ENCODE data around the gene ALDH3B1. TPM values are rescaled to one million over a fixed set of nuclear protein-coding genes. Genes with fewer than 3 reads are reported as not detected.

ALDH3B1 gene
- total and polyA plus RNA-seq, 9 of the 15 experiments (the other 6 are each of a cell fraction or from before 2014, with no cell fraction given): 0.01 to 0.35 (median 0.07) TPM; not detected in 2

DNA sequence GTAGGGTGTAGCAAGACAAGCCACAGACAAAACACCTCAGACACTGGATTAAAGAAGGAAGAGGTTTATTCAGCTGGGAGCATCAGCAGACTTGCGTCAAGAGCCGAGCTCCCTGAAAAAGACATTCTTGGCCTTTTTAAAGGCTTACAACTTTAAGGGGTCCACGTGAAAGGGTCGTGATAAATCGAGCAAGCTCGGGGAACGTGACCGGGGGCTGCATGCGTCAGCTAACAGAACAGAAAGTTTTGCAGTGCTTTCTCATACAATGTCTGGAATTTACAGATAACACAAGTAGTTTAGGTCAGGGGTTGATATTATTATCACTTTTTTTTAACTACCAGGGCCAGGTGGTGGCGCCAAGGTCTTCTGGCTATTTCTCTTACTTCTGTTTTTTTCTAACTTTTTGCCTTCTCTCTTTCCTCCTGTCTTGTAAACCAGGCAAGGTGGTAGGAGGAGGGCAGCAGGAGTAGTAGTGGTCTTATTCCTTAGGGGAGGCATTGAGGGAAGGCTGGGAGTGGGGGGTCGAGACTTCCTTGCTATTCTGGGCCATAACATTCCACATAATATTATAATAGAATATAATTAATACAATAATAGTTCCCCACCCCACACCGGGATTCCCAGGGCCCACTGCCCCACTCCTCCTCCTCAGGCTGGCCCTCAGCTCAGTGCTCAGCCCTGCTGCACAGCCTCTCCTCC is 587 bp upstream of the ALDH3B1 start (continued):
- TF ChIP-seq ZBTB33 (CRISPR knock-in tag; IDR thresholded peaks at IDR 0.05) (peak; percentile 51; the same call in 1 of the 2 replicates), EWSR1 (IDR thresholded peaks at IDR 0.05; ENCODE audit: borderline replicate concordance, low read depth, partially characterized antibody) (no peak), ATF7 (IDR thresholded peaks at IDR 0.05) (peak; percentile 51; the same call in 1 of the 2 replicates), ARID1B (IDR thresholded peaks at IDR 0.05) (peak; percentile 91), MYC (IDR thresholded peaks at IDR 0.05; ENCODE audit: low read depth, low read length) (peak; percentile 48; the same call in 1 of the 2 replicates), MYC (CRISPR knock-in tag; IDR thresholded peaks at IDR 0.05; ENCODE audit: borderline replicate concordance, low read depth) (no peak), ZNF232 (CRISPR knock-in tag; IDR thresholded peaks at IDR 0.05) (0 out of 2 replicates have a peak, but pooled peaks have one; percentile 27), ZBTB2 (IDR thresholded peaks at IDR 0.05) (peak; percentile 13; the same call in 1 of the 2 replicates), NCOR1 (IDR thresholded peaks at IDR 0.05) (peak; percentile 82), HDAC1 (IDR thresholded peaks at IDR 0.05) (peak in 1 of 2 experiments; percentile 71; a peak in 2 of 4 replicates), NCOA2 (IDR thresholded peaks at IDR 0.05; ENCODE audit: partially characterized antibody in 2 of 2) (no peak), NFE2 (IDR thresholded peaks at IDR 0.05; ENCODE audit: low read depth) (peak; percentile 56; the same call in 1 of the 2 replicates), GATA2 (CRISPR knock-in tag; IDR thresholded peaks at IDR 0.05) (peak; percentile 38; the same call in 1 of the 2 replicates), TCF3 (CRISPR knock-in tag; IDR thresholded peaks at IDR 0.05) (peak; percentile 86), SOX6 (IDR thresholded peaks at IDR 0.05) (peak; percentile 87), ARHGAP35 (IDR thresholded peaks at IDR 0.05; ENCODE audit: partially characterized antibody) (no peak)
- TF ChIP-seq, protein P1, sequence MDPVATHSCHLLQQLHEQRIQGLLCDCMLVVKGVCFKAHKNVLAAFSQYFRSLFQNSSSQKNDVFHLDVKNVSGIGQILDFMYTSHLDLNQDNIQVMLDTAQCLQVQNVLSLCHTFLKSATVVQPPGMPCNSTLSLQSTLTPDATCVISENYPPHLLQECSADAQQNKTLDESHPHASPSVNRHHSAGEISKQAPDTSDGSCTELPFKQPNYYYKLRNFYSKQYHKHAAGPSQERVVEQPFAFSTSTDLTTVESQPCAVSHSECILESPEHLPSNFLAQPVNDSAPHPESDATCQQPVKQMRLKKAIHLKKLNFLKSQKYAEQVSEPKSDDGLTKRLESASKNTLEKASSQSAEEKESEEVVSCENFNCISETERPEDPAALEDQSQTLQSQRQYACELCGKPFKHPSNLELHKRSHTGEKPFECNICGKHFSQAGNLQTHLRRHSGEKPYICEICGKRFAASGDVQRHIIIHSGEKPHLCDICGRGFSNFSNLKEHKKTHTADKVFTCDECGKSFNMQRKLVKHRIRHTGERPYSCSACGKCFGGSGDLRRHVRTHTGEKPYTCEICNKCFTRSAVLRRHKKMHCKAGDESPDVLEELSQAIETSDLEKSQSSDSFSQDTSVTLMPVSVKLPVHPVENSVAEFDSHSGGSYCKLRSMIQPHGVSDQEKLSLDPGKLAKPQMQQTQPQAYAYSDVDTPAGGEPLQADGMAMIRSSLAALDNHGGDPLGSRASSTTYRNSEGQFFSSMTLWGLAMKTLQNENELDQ (CRISPR knock-in tag; IDR thresholded peaks at IDR 0.05; ENCODE audit: borderline replicate concordance): 0 out of 2 replicates have a peak, but pooled peaks have one; percentile 74
- TF ChIP-seq, protein P2, sequence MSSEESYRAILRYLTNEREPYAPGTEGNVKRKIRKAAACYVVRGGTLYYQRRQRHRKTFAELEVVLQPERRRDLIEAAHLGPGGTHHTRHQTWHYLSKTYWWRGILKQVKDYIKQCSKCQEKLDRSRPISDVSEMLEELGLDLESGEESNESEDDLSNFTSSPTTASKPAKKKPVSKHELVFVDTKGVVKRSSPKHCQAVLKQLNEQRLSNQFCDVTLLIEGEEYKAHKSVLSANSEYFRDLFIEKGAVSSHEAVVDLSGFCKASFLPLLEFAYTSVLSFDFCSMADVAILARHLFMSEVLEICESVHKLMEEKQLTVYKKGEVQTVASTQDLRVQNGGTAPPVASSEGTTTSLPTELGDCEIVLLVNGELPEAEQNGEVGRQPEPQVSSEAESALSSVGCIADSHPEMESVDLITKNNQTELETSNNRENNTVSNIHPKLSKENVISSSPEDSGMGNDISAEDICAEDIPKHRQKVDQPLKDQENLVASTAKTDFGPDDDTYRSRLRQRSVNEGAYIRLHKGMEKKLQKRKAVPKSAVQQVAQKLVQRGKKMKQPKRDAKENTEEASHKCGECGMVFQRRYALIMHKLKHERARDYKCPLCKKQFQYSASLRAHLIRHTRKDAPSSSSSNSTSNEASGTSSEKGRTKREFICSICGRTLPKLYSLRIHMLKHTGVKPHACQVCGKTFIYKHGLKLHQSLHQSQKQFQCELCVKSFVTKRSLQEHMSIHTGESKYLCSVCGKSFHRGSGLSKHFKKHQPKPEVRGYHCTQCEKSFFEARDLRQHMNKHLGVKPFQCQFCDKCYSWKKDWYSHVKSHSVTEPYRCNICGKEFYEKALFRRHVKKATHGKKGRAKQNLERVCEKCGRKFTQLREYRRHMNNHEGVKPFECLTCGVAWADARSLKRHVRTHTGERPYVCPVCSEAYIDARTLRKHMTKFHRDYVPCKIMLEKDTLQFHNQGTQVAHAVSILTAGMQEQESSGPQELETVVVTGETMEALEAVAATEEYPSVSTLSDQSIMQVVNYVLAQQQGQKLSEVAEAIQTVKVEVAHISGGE (CRISPR knock-in tag; IDR thresholded peaks at IDR 0.05): peak in 1 of 3 experiments; percentile 59; a peak in 1 of 6 replicates

All from K562 (cell line).